H9 (cell line): ENCODE data around the gene TEX48. TPM values are rescaled to one million over a fixed set of nuclear protein-coding genes. Genes with fewer than 3 reads are reported as not detected.

Experiments
- DNase-seq: peaks from one replicate; pipeline ENCODE4 v3.0.0-alpha.2; 2017
- H2AFZ ChIP-seq: one replicate; pipeline ENCODE4 v1.6.1; 2013; ENCODE audit warnings: mild to moderate bottlenecking, low read length, control low read depth, moderate library complexity
- H2AK5ac ChIP-seq: 2 replicates; pipeline ENCODE4 v1.6.1; 2013; ENCODE audit warnings: low read length, control low read depth, mixed read lengths; ENCODE audit not compliant: insufficient read length
- H2BK120ac ChIP-seq: one replicate; pipeline ENCODE4 v1.6.1; 2013; ENCODE audit warnings: low read depth, mild to moderate bottlenecking, low read length, control low read depth, inconsistent platforms; ENCODE audit not compliant: poor library complexity, severe bottlenecking
- H2BK12ac ChIP-seq: 2 replicates; pipeline ENCODE4 v1.6.1; 2013; ENCODE audit warnings: low read length, control low read depth, mixed read lengths, low read depth; ENCODE audit not compliant: insufficient read length
- H2BK15ac ChIP-seq: 2 replicates; pipeline ENCODE4 v1.6.1; 2013; ENCODE audit warnings: low read depth, low read length, control low read depth
- H2BK20ac ChIP-seq: one replicate; pipeline ENCODE4 v1.6.1; 2013; ENCODE audit warnings: low read depth, mild to moderate bottlenecking, low read length, control low read depth, inconsistent platforms; ENCODE audit not compliant: poor library complexity, severe bottlenecking
- H2BK5ac ChIP-seq: 2 replicates; pipeline ENCODE4 v1.6.1; 2013; ENCODE audit warnings: low read length, control low read depth, mixed read lengths; ENCODE audit not compliant: insufficient read length
- H3K14ac ChIP-seq: 2 replicates; pipeline ENCODE4 v1.6.1; 2013; ENCODE audit warnings: low read length, control low read depth; ENCODE audit not compliant: insufficient read depth
- H3K18ac ChIP-seq: 2 replicates; pipeline ENCODE4 v1.6.1; 2013; ENCODE audit warnings: low read depth, mild to moderate bottlenecking, mixed read lengths, low read length, control low read depth; ENCODE audit not compliant: insufficient read length
- H3K23ac ChIP-seq: 2 replicates; pipeline ENCODE4 v1.6.1; 2013; ENCODE audit warnings: low read length, control low read depth, mixed read lengths, low read depth; ENCODE audit not compliant: insufficient read length
- H3K23me2 ChIP-seq: 2 replicates; pipeline ENCODE4 v1.6.1; 2013; ENCODE audit warnings: low read depth, mild to moderate bottlenecking, mixed read lengths, low read length, control low read depth; ENCODE audit not compliant: insufficient read length, poor library complexity, severe bottlenecking
- H3K27ac ChIP-seq: 2 replicates; pipeline ENCODE4 v1.5.1; 2013; ENCODE audit warnings: low read length, control low read depth, mixed read lengths, low read depth; ENCODE audit not compliant: insufficient read length
- H3K27me3 ChIP-seq: 2 replicates; pipeline ENCODE4 v1.6.1; 2013; ENCODE audit warnings: low read length, control low read depth, inconsistent platforms; ENCODE audit not compliant: insufficient read depth
- H3K4ac ChIP-seq: 2 replicates; pipeline ENCODE4 v1.6.1; 2013; ENCODE audit warnings: low read depth, mild to moderate bottlenecking, control low read depth, inconsistent platforms, low read length, moderate library complexity
- H3K4me1 ChIP-seq: 2 replicates; pipeline ENCODE4 v1.6.1; 2013; ENCODE audit warnings: low read length, control low read depth, inconsistent platforms; ENCODE audit not compliant: insufficient read depth
- H3K4me2 ChIP-seq: 2 replicates; pipeline ENCODE4 v1.6.1; 2013; ENCODE audit warnings: low read length, control low read depth, mixed read lengths; ENCODE audit not compliant: insufficient read length, insufficient read depth
- H3K56ac ChIP-seq: 2 replicates; pipeline ENCODE4 v1.6.1; 2013; ENCODE audit warnings: low read depth, mild to moderate bottlenecking, mixed read lengths, low read length, control low read depth; ENCODE audit not compliant: insufficient read length
- H3K79me1 ChIP-seq: 2 replicates; pipeline ENCODE4 v1.6.1; 2013; ENCODE audit warnings: low read depth, mild to moderate bottlenecking, moderate library complexity, low read length, control low read depth, inconsistent platforms; ENCODE audit not compliant: insufficient read depth, poor library complexity, severe bottlenecking
- H3K79me2 ChIP-seq: 2 replicates; pipeline ENCODE4 v1.6.1; 2013; ENCODE audit warnings: low read length, control low read depth, inconsistent platforms; ENCODE audit not compliant: insufficient read depth
- H3K9ac ChIP-seq: 2 replicates; pipeline ENCODE4 v1.6.1; 2013; ENCODE audit warnings: low read length, control low read depth, mixed read lengths; ENCODE audit not compliant: insufficient read length; ENCODE audit errors: extremely low read depth
- H3K9me3 ChIP-seq: one replicate; pipeline ENCODE4 v1.6.1; 2013; ENCODE audit warnings: low read depth, low read length, inconsistent platforms; ENCODE audit not compliant: control insufficient read depth
- H3T11ph ChIP-seq: one replicate; pipeline ENCODE4 v1.6.1; 2013; ENCODE audit warnings: mild to moderate bottlenecking, low read length, control low read depth, inconsistent platforms
- H4K20me1 ChIP-seq: one replicate; pipeline ENCODE4 v1.6.1; 2013; ENCODE audit not compliant: control insufficient read depth, insufficient read length, insufficient read depth
- H4K5ac ChIP-seq: 2 replicates; pipeline ENCODE4 v1.6.1; 2013; ENCODE audit warnings: low read depth, mild to moderate bottlenecking, mixed read lengths, low read length, control low read depth; ENCODE audit not compliant: insufficient read length
- H4K8ac ChIP-seq: replicated peaks from 2 replicates; pipeline ENCODE4 v1.6.1; 2013; ENCODE audit warnings: low read length, control low read depth, mixed read lengths, low read depth; ENCODE audit not compliant: insufficient read length
- H4K91ac ChIP-seq: 2 replicates; pipeline ENCODE4 v1.6.1; 2013; ENCODE audit warnings: low read depth, mild to moderate bottlenecking, moderate library complexity, mixed read lengths, low read length, control low read depth; ENCODE audit not compliant: insufficient read length
- H3K27ac Mint-ChIP-seq, 3 experiments: 2 replicates in 2 of 3; 3 replicates in 1 of 3; pipeline ENCODE4 v1.8.0; 2020 to 2021; ENCODE audit warnings: mixed read lengths in 3 of 3, mild to moderate bottlenecking in 1 of 3, moderate library complexity in 1 of 3
- H3K27me3 Mint-ChIP-seq: 2 replicates; pipeline ENCODE4 v1.8.0; 2021; ENCODE audit warnings: low read depth, mild to moderate bottlenecking, moderate library complexity, mixed read lengths
- H3K36me3 Mint-ChIP-seq, 3 experiments: 2 replicates in 2 of 3; 3 replicates in 1 of 3; pipeline ENCODE4 v1.8.0; 2020 to 2021; ENCODE audit warnings: low read depth in 3 of 3, mixed read lengths in 3 of 3; ENCODE audit not compliant: insufficient read depth in 1 of 3
- H3K4me1 Mint-ChIP-seq, 2 experiments: 2 replicates each; pipeline ENCODE4 v1.8.0; 2020; ENCODE audit warnings: mixed read lengths in 2 of 2
- H3K4me3 Mint-ChIP-seq, 2 experiments: 2 replicates in 1 of 2; 3 replicates in 1 of 2; pipeline ENCODE4 v1.8.0; 2020 to 2021; ENCODE audit warnings: mild to moderate bottlenecking in 2 of 2, mixed read lengths in 2 of 2, moderate library complexity in 1 of 2
- H3K9me3 Mint-ChIP-seq, 2 experiments: 2 replicates in 1 of 2; 3 replicates in 1 of 2; pipeline ENCODE4 v1.8.0; 2020; ENCODE audit warnings: mild to moderate bottlenecking in 2 of 2, mixed read lengths in 2 of 2, moderate library complexity in 1 of 2
- WGBS: extraction: QIAGEN DNeasy Blood & Tissue Kit; methylation state at CpG from one replicate; pipeline ENCODE4 v1.1.7; 2013; ENCODE audit warnings: missing lambda C conversion rate, low lambda C conversion rate, mixed read lengths; ENCODE audit not compliant: insufficient read length; ENCODE audit errors: extremely low coverage; 5-methylcytosine and 5-hydroxymethylcytosine counted together
- total RNA-seq: library from RNA; stranded (reverse); gene quantifications from 2 replicates; pipeline ENCODE4 v1.2.1, GENCODE V29; 2021
- TF ChIP-seq, protein P1 (sequence below): fragments of 200-600 bp; sonication (generic); conservative IDR thresholded peaks from 3 replicates; pipeline ENCODE4 v1.8.0; 2021; ENCODE audit warnings: antibody characterized with exemption, mild to moderate bottlenecking

TEX48 gene
- total RNA-seq, 1 experiment from 2014 or later: not detected

DNA sequence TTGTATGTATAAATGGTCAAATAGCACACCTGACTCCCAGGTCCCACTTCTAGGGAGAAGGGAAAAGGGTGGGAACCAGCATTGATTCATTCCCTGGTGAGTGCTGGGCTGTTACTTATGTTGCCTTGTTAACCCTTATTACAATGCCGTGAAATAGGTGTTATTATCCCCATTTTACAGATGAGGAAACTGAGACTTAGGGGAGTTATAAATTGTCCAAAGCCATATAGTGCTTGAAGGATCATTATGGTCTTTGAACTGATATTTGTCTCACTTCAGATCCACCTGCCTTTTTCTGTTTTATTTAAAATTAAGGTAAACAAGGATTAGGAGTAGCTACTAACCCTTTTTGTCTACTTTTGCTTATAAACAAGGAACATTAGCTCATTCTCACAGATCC is 54.4 kb downstream of the TEX48 start:
- H3K36me3 Mint-ChIP-seq: peaks cover 9 to 40% (median 10%) of the 10 kb centered on the region in 3 experiments; a peak in 5 of 7 replicates
- no peaks in the 10 kb centered on the region for H4K20me1 ChIP-seq
- H3K4me2 ChIP-seq: no peak overlapping the region
- H3K4ac ChIP-seq: no peak overlapping the region
- no peak overlapping the region for H3K56ac ChIP-seq
- H3K9ac ChIP-seq: no peak overlapping the region
- H3K23ac ChIP-seq: no peak overlapping the region
- H3T11ph ChIP-seq: no peak overlapping the region
- no peaks in the 10 kb centered on the region for H3K79me2 ChIP-seq
- no peaks in the 10 kb centered on the region for H3K9me3 Mint-ChIP-seq
- no peaks in the 10 kb centered on the region for H3K9me3 ChIP-seq
- H3K79me1 ChIP-seq: no peaks in the 10 kb centered on the region
- no peaks in the 10 kb centered on the region for H3K4me1 ChIP-seq
- no peak overlapping the region for H2AFZ ChIP-seq
- H3K27ac Mint-ChIP-seq: no peak overlapping the region
- H3K27me3 ChIP-seq: no peaks in the 10 kb centered on the region
- WGBS: no CpG with 5 or more reads among the region's 1 CpG
- H2AK5ac ChIP-seq: no peak overlapping the region
- no peaks in the 10 kb centered on the region for H3K27me3 Mint-ChIP-seq
- H2BK15ac ChIP-seq: no peak overlapping the region
- no peak overlapping the region for H4K5ac ChIP-seq
- H2BK20ac ChIP-seq: no peak overlapping the region
- no peak overlapping the region for H2BK120ac ChIP-seq
- no peaks in the 10 kb centered on the region for H3K23me2 ChIP-seq
- H2BK5ac ChIP-seq: no peak overlapping the region
- DNase-seq: no peak
- H4K8ac ChIP-seq: no peak overlapping the region
- H3K4me1 Mint-ChIP-seq: no peaks in the 10 kb centered on the region
- no peak overlapping the region for H3K4me3 Mint-ChIP-seq
- TF ChIP-seq, protein P1, sequence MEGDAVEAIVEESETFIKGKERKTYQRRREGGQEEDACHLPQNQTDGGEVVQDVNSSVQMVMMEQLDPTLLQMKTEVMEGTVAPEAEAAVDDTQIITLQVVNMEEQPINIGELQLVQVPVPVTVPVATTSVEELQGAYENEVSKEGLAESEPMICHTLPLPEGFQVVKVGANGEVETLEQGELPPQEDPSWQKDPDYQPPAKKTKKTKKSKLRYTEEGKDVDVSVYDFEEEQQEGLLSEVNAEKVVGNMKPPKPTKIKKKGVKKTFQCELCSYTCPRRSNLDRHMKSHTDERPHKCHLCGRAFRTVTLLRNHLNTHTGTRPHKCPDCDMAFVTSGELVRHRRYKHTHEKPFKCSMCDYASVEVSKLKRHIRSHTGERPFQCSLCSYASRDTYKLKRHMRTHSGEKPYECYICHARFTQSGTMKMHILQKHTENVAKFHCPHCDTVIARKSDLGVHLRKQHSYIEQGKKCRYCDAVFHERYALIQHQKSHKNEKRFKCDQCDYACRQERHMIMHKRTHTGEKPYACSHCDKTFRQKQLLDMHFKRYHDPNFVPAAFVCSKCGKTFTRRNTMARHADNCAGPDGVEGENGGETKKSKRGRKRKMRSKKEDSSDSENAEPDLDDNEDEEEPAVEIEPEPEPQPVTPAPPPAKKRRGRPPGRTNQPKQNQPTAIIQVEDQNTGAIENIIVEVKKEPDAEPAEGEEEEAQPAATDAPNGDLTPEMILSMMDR: no peak
- no peak overlapping the region for H3K14ac ChIP-seq
- no peak overlapping the region for H3K27ac ChIP-seq
- H3K18ac ChIP-seq: no peak overlapping the region
- H2BK12ac ChIP-seq: no peak overlapping the region
- no peak overlapping the region for H4K91ac ChIP-seq
